ENCODE results near the gene GIMD1.
A peak's percentile ranks its signal among the peaks of the same experiment; 100 is the strongest.

The GIMD1 gene

GRCh38 chr4:106333186-106333585 is 35.4 kb downstream of the GIMD1 start:
- TF ChIP-seq GATA2 (IDR thresholded peaks at IDR 0.05; ENCODE audit: low read depth, low read length) (no peak), GATA3 (IDR thresholded peaks at IDR 0.05; ENCODE audit: low read depth, low read length) (no peak)

GRCh38 chr4:106329041-106329618 is 39.4 kb downstream of the GIMD1 start:
- TF ChIP-seq GATA2 (IDR thresholded peaks at IDR 0.05; ENCODE audit: low read depth, low read length) = no peak
- TF ChIP-seq GATA3 (IDR thresholded peaks at IDR 0.05; ENCODE audit: low read depth, low read length) = no peak

- TF ChIP-seq GATA3 (IDR thresholded peaks at IDR 0.05; ENCODE audit: low read depth, low read length) (no peak), GATA2 (IDR thresholded peaks at IDR 0.05; ENCODE audit: low read depth, low read length) (no peak)
Measured at GRCh38 chr4:106325800-106326199, 42.8 kb downstream of the GIMD1 start.

- TF ChIP-seq GATA2 (IDR thresholded peaks at IDR 0.05; ENCODE audit: low read depth, low read length) (no peak), GATA3 (IDR thresholded peaks at IDR 0.05; ENCODE audit: low read depth, low read length) (no peak)
Measured at GRCh38 chr4:106323119-106323518, 45.5 kb downstream of the GIMD1 start.

GRCh38 chr4:106320235-106320634 is 48.3 kb downstream of the GIMD1 start:
- TF ChIP-seq GATA3 (IDR thresholded peaks at IDR 0.05; ENCODE audit: low read depth, low read length) (no peak), GATA2 (IDR thresholded peaks at IDR 0.05; ENCODE audit: low read depth, low read length) (no peak)

- TF ChIP-seq GATA3 (IDR thresholded peaks at IDR 0.05; ENCODE audit: low read depth, low read length) (no peak), GATA2 (IDR thresholded peaks at IDR 0.05; ENCODE audit: low read depth, low read length) (no peak)
Measured at GRCh38 chr4:106318511-106318910, 50.1 kb downstream of the GIMD1 start.

GRCh38 chr4:106317815-106318214 is 50.8 kb downstream of the GIMD1 start:
- TF ChIP-seq GATA2 (IDR thresholded peaks at IDR 0.05; ENCODE audit: low read depth, low read length) (no peak), GATA3 (IDR thresholded peaks at IDR 0.05; ENCODE audit: low read depth, low read length) (no peak)

- TF ChIP-seq GATA2 (IDR thresholded peaks at IDR 0.05; ENCODE audit: low read depth, low read length) (no peak; the same call in 1 of the 2 replicates), GATA3 (IDR thresholded peaks at IDR 0.05; ENCODE audit: low read depth, low read length) (no peak)
Measured at GRCh38 chr4:106316773-106317409, 51.7 kb downstream of the GIMD1 start.

- TF ChIP-seq GATA2 (IDR thresholded peaks at IDR 0.05; ENCODE audit: low read depth, low read length) = peak; percentile 16; the same call in 1 of the 2 replicates
- no peak for TF ChIP-seq GATA3 (IDR thresholded peaks at IDR 0.05; ENCODE audit: low read depth, low read length)
Measured at GRCh38 chr4:106315968-106316772, 52.4 kb downstream of the GIMD1 start, which contains the start of the genes AIMP1 and TBCK. TSS of gene AIMP1 (plus strand) at chr4:106316550. CDS start at chr4:106325010, 8,460 bp downstream. TSS of gene TBCK (minus strand) at chr4:106316209. CDS start at chr4:106308960, 7,249 bp downstream.

GRCh38 chr4:106315476-106315967 is 53.1 kb downstream of the GIMD1 start:
- TF ChIP-seq GATA3 (IDR thresholded peaks at IDR 0.05; ENCODE audit: low read depth, low read length) (no peak), GATA2 (IDR thresholded peaks at IDR 0.05; ENCODE audit: low read depth, low read length) (no peak)

- TF ChIP-seq GATA2 (IDR thresholded peaks at IDR 0.05; ENCODE audit: low read depth, low read length) (no peak), GATA3 (IDR thresholded peaks at IDR 0.05; ENCODE audit: low read depth, low read length) (no peak)
Measured at GRCh38 chr4:106314960-106315359, 53.6 kb downstream of the GIMD1 start.

GRCh38 chr4:106312997-106313522 is 55.5 kb downstream of the GIMD1 start:
- no peak for TF ChIP-seq GATA3 (IDR thresholded peaks at IDR 0.05; ENCODE audit: low read depth, low read length)
- TF ChIP-seq GATA2 (IDR thresholded peaks at IDR 0.05; ENCODE audit: low read depth, low read length) = no peak

- TF ChIP-seq GATA2 (IDR thresholded peaks at IDR 0.05; ENCODE audit: low read depth, low read length) (no peak), GATA3 (IDR thresholded peaks at IDR 0.05; ENCODE audit: low read depth, low read length) (no peak)
Measured at GRCh38 chr4:106312377-106312776, 56.2 kb downstream of the GIMD1 start.
